ENCODE measurements around the gene MYO18B.
A peak's percentile ranks its signal among the peaks of the same experiment; 100 is the strongest.

MYO18B gene

GRCh38 chr22:25908755-25909154 lies 166.8 kb downstream of the MYO18B start:
- no peak for DNase-seq

- DNase-seq = no peak
Measured at GRCh38 chr22:25909614-25910387, 167.8 kb downstream of the MYO18B start.

GRCh38 chr22:25911243-25911972 lies 169.4 kb downstream of the MYO18B start:
- no peak for DNase-seq

GRCh38 chr22:25919452-25919851 lies 177.5 kb downstream of the MYO18B start:
- peak; percentile 8 for DNase-seq

- DNase-seq = no peak
Measured at GRCh38 chr22:25922141-25922540, 180.2 kb downstream of the MYO18B start.

- DNase-seq = no peak
Measured at GRCh38 chr22:25923914-25924313, 181.9 kb downstream of the MYO18B start.

- DNase-seq = no peak
Measured at GRCh38 chr22:25928038-25928437, 186.1 kb downstream of the MYO18B start.

- no peak for DNase-seq
Measured at GRCh38 chr22:25929321-25929878, 187.4 kb downstream of the MYO18B start.

- DNase-seq = no peak
Measured at GRCh38 chr22:25930083-25930482, 188.1 kb downstream of the MYO18B start.

GRCh38 chr22:25930788-25931310 lies 188.9 kb downstream of the MYO18B start:
- DNase-seq = no peak

GRCh38 chr22:25933158-25933788 lies 191.3 kb downstream of the MYO18B start:
- no peak for DNase-seq

GRCh38 chr22:25935266-25936058 lies 193.5 kb downstream of the MYO18B start:
- DNase-seq = no peak

GRCh38 chr22:25938151-25938550 lies 196.2 kb downstream of the MYO18B start:
- DNase-seq = no peak

- DNase-seq = no peak
Measured at GRCh38 chr22:25939384-25939783, 197.4 kb downstream of the MYO18B start.

- DNase-seq = no peak
Measured at GRCh38 chr22:25940479-25940878, 198.5 kb downstream of the MYO18B start.

GRCh38 chr22:25941365-25941960 lies 199.5 kb downstream of the MYO18B start:
- no peak for DNase-seq

GRCh38 chr22:25942115-25942855 lies 200.3 kb downstream of the MYO18B start:
- DNase-seq = no peak

GRCh38 chr22:25942856-25943411 lies 200.9 kb downstream of the MYO18B start:
- DNase-seq = peak; percentile 5

GRCh38 chr22:25950111-25950510 lies 208.1 kb downstream of the MYO18B start:
- DNase-seq = no peak

GRCh38 chr22:25953276-25953675 lies 211.3 kb downstream of the MYO18B start:
- DNase-seq = no peak

- no peak for DNase-seq
Measured at GRCh38 chr22:25953919-25954318, 211.9 kb downstream of the MYO18B start.
